ENCODE results near the gene FBL. TPM values are rescaled to one million over a fixed set of nuclear protein-coding genes. Genes with fewer than 3 reads are reported as not detected.
A peak's percentile ranks its signal among the peaks of the same experiment; 100 is the strongest.

FBL gene
- total and polyA plus RNA-seq, 2 of the 13 experiments (the other 11 are each of a cell fraction or from before 2014, with no cell fraction given), result 153 to 468 TPM

DNA sequence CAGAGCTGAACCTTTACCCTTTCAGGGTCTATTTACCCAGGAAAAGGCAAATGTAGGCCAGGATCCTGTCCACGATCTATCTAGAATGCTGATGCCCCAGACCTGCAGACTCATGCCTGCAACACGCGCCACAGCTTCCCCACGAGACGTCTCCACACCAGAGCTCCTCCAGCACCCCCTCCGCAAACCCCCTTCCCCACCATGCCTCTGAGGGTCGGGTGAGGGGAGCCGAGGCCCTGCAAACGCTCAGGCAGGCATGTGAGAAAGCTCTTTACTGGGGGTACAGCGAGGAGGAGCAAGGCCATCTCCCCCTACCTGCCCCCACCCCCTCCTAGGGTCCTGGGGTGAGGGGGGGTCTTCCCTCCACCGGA, 21.1 kb downstream of the FBL start:
- H3K79me2 ChIP-seq (ENCODE audit: insufficient read depth, low read length), result no peaks in the 10 kb centered on the region
- no peaks in the 10 kb centered on the region for H3K9me3 ChIP-seq (ENCODE audit: low read length)
- DNase-seq (ENCODE audit: low spot score) (no peak), ATAC-seq (no peak; the same call in 1 of the 3 replicates), FAIRE-seq (no peak)
- 92% methylated on average over 11 of the region's 11 CpGs for WGBS (ENCODE audit: low lambda C conversion rate)
- peak overlapping the region; percentile 38; the same call in 1 of the 2 replicates for H3K4me2 ChIP-seq (ENCODE audit: low read depth, low read length)
- CTCF ChIA-PET (ENCODE audit: low intra/inter-chr PET ratio, low total read pairs), result no interaction called here
- BruUV-seq (replicated peaks), result no TSS peak
- no peak overlapping the region for H3K27ac ChIP-seq (ENCODE audit: extremely low read length, insufficient read depth, low read length)
- intact Hi-C loops (cut with micrococcal nuclease; ENCODE audit: unreplicated experiment) (no loop called here), in situ Hi-C loops (cut with HindIII; ENCODE audit: extremely low pct_ligation_motif_present, low pct_unique_long_range_greater_than_20kb) (no loop called here)
- no peak overlapping the region for H2AFZ ChIP-seq (ENCODE audit: low read length)
- H3K4me3 ChIP-seq (replicated peaks in 1 of 3; ENCODE audit: insufficient read depth in 1 of 3, low read depth in 2 of 3, low read length in 3 of 3), result no peak overlapping the region; a peak in 1 of 6 replicates
- TF ChIP-seq POLR2A (IDR thresholded peaks at IDR 0.05; ENCODE audit: insufficient read depth in 1 of 2, low read depth in 2 of 2, low read length in 2 of 2), result 0 out of 4 replicates have a peak, but pooled peaks of 1 of the 2 experiments have one; percentile 17
- TF ChIP-seq ZNF274 (CRISPR knock-in tag; IDR thresholded peaks at IDR 0.05), result no peak
- TF ChIP-seq STAT5B (CRISPR knock-in tag; IDR thresholded peaks at IDR 0.05), result no peak
- no peak overlapping the region for H3K9ac ChIP-seq (ENCODE audit: insufficient read depth, low read depth, low read length)
- H3K36me3 ChIP-seq (replicated peaks in 1 of 2; ENCODE audit: control insufficient read depth in 1 of 2, insufficient read depth in 2 of 2, low read length in 2 of 2), result peaks cover 8 to 24% of the 10 kb centered on the region in 2 experiments; a peak in 4 of 5 replicates
- POLR2A ChIA-PET, result no interaction called here
- no peaks in the 10 kb centered on the region for H4K20me1 ChIP-seq (ENCODE audit: insufficient read depth, low read length)
- peaks cover 17% of the 10 kb centered on the region for H3K4me1 ChIP-seq (ENCODE audit: insufficient read depth, low read length)
- no peaks in the 10 kb centered on the region for H3K27me3 ChIP-seq (ENCODE audit: control insufficient read depth in 1 of 2, insufficient read depth in 2 of 2, low read length in 2 of 2)

DNA sequence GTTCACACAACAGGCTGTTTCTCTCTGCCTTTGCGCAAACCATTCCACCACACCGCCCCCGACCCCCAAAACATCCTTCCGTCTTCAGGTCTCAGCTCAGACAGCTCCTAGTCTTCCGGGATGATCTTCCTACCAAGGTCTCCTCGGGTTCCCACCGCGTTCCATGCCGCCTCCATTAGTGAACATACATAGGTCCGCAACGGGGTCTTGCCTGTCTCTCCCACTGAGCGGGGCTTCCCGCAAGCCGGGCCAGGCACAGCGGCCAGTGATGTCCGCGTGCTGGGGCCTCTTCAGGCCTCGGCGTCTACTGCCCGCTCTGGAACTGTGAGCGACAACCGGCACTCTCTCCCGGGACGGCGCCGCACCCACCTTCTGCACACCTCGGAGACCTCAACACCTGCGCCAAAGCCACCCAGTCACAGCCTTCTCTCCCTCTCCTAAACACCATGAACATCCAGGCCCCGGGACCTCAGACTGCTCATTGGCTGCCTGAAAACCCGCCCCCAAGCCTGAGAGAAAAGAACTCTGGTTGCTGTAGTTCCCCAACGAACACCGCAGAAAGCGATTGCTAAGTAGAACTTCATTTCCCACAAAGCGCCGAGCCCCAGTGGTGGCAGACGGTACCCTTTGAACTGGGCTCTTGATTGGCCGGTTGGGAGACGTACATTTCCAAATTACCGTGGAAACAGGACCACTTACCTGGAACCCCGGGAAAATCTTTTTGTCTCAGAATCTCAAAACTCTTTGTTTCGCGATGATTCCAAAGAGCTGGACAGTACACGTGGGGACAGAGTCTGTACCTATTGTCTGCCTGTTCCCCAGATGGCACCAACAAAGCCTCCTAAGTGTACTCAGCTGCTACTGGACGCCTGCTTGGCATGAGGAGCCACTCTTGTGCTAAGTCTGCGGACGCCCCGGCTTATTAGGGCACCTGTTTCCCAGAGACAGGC, 21.8 kb downstream of the FBL start:
- POLR2A ChIA-PET, result no interaction called here
- TSS peak; percentile 51 for BruUV-seq (replicated peaks)
- FAIRE-seq (peak; percentile 63), ATAC-seq (peak; percentile 95), DNase-seq (ENCODE audit: low spot score) (peak; percentile 77)
- H3K9ac ChIP-seq (ENCODE audit: insufficient read depth, low read depth, low read length), result peak overlapping the region; percentile 33
- peaks cover 17% of the 10 kb centered on the region for H3K4me1 ChIP-seq (ENCODE audit: insufficient read depth, low read length)
- 39% methylated on average over 35 of the region's 47 CpGs for WGBS (ENCODE audit: low lambda C conversion rate)
- no peak overlapping the region for H2AFZ ChIP-seq (ENCODE audit: low read length)
- CTCF ChIA-PET (ENCODE audit: low intra/inter-chr PET ratio, low total read pairs), result no interaction called here
- H4K20me1 ChIP-seq (ENCODE audit: insufficient read depth, low read length), result no peaks in the 10 kb centered on the region
- no peaks in the 10 kb centered on the region for H3K27me3 ChIP-seq (ENCODE audit: control insufficient read depth in 1 of 2, insufficient read depth in 2 of 2, low read length in 2 of 2)
- intact Hi-C loops (cut with micrococcal nuclease; ENCODE audit: unreplicated experiment), result no loop called here
- H3K27ac ChIP-seq (ENCODE audit: extremely low read length, insufficient read depth, low read length), result no peak overlapping the region
- in situ Hi-C loops (cut with HindIII; ENCODE audit: extremely low pct_ligation_motif_present, low pct_unique_long_range_greater_than_20kb), result no loop called here
- H3K9me3 ChIP-seq (ENCODE audit: low read length), result no peaks in the 10 kb centered on the region
- peaks cover 3 to 18% of the 10 kb centered on the region in 2 experiments; a peak in 3 of 5 replicates for H3K36me3 ChIP-seq (replicated peaks in 1 of 2; ENCODE audit: control insufficient read depth in 1 of 2, insufficient read depth in 2 of 2, low read length in 2 of 2)
- no peaks in the 10 kb centered on the region for H3K79me2 ChIP-seq (ENCODE audit: insufficient read depth, low read length)
- H3K4me2 ChIP-seq (ENCODE audit: low read depth, low read length), result peak overlapping the region; percentile 76
- peak overlapping the region; percentile 33 to 68 (median 64); a peak in 5 of 6 replicates for H3K4me3 ChIP-seq (replicated peaks in 1 of 3; ENCODE audit: insufficient read depth in 1 of 3, low read depth in 2 of 3, low read length in 3 of 3)
- TF ChIP-seq GABPA (IDR thresholded peaks at IDR 0.05; ENCODE audit: low read depth, low read length) (no peak), GABPA (CRISPR knock-in tag; IDR thresholded peaks at IDR 0.05; ENCODE audit: low read depth) (peak; percentile 26; the same call in 1 of the 2 replicates), ZFY (CRISPR knock-in tag; IDR thresholded peaks at IDR 0.05) (peak; percentile 62; the same call in 1 of the 2 replicates), HNRNPH1 (optimal IDR thresholded peaks at IDR 0.05; ENCODE audit: low read depth, low read length) (peak; percentile 49), ZEB1 (IDR thresholded peaks at IDR 0.05; ENCODE audit: insufficient replicate concordance, low read depth) (peak; percentile 27), AGO1 (IDR thresholded peaks at IDR 0.05; ENCODE audit: low read depth, low read length, poor library complexity, severe bottlenecking) (peak; percentile 92), MEF2D (CRISPR knock-in tag; IDR thresholded peaks at IDR 0.05) (0 out of 2 replicates have a peak, but pooled peaks have one; percentile 17), ZBTB42 (CRISPR knock-in tag; IDR thresholded peaks at IDR 0.05) (no peak)
- TF ChIP-seq, protein P1, sequence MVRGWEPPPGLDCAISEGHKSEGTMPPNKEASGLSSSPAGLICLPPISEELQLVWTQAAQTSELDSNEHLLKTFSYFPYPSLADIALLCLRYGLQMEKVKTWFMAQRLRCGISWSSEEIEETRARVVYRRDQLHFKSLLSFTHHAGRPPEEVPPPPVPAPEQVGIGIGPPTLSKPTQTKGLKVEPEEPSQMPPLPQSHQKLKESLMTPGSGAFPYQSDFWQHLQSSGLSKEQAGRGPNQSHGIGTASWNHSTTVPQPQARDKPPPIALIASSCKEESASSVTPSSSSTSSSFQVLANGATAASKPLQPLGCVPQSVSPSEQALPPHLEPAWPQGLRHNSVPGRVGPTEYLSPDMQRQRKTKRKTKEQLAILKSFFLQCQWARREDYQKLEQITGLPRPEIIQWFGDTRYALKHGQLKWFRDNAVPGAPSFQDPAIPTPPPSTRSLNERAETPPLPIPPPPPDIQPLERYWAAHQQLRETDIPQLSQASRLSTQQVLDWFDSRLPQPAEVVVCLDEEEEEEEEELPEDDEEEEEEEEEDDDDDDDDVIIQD (CRISPR knock-in tag; IDR thresholded peaks at IDR 0.05; ENCODE audit: low read depth), result 0 out of 2 replicates have a peak, but pooled peaks have one; percentile 11
